Measurements from ENCODE around the gene P2RX1. TPM values are rescaled to one million over a fixed set of nuclear protein-coding genes. Genes with fewer than 3 reads are reported as not detected.

Gene P2RX1
- total and polyA plus RNA-seq, 2 experiments from 2014 or later, result 3.2 to 3.6 TPM

DNA sequence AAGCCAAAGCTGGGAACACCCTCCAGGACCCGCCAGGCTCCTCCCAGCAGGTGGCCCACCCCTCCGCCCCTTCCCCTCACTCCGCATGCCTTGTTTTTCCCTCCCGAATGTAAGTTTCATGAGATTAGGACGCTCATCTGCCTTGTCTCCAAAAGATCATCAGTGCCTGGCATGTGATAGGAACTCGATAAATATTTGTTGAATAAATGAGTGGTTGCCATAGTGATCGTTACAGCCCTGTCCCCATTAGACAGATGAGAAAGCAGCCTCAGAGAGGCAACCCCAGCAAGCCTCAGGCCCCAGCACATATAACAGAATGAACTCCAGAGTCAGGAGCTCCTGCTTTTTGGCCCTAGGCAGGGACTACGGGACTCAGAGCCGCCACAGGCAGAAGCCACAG lies 28.5 kb downstream of the P2RX1 start:
- no peak overlapping the region for H3K4me3 ChIP-seq
- no peak overlapping the region for H3K27ac ChIP-seq
- H3K27me3 ChIP-seq, result peaks cover 8% of the 10 kb centered on the region
- TF ChIP-seq, protein P1, sequence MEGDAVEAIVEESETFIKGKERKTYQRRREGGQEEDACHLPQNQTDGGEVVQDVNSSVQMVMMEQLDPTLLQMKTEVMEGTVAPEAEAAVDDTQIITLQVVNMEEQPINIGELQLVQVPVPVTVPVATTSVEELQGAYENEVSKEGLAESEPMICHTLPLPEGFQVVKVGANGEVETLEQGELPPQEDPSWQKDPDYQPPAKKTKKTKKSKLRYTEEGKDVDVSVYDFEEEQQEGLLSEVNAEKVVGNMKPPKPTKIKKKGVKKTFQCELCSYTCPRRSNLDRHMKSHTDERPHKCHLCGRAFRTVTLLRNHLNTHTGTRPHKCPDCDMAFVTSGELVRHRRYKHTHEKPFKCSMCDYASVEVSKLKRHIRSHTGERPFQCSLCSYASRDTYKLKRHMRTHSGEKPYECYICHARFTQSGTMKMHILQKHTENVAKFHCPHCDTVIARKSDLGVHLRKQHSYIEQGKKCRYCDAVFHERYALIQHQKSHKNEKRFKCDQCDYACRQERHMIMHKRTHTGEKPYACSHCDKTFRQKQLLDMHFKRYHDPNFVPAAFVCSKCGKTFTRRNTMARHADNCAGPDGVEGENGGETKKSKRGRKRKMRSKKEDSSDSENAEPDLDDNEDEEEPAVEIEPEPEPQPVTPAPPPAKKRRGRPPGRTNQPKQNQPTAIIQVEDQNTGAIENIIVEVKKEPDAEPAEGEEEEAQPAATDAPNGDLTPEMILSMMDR (IDR thresholded peaks at IDR 0.05; ENCODE audit: low read depth, low read length), result no peak
- DNase-seq (ENCODE audit: low read depth in 1 of 2, low spot score in 1 of 2), result no peak
- H3K9me3 ChIP-seq (ENCODE audit: low read depth), result no peaks in the 10 kb centered on the region
- H3K36me3 ChIP-seq, result no peaks in the 10 kb centered on the region
- H3K4me1 ChIP-seq (ENCODE audit: low read depth), result peaks cover 7% of the 10 kb centered on the region

DNA sequence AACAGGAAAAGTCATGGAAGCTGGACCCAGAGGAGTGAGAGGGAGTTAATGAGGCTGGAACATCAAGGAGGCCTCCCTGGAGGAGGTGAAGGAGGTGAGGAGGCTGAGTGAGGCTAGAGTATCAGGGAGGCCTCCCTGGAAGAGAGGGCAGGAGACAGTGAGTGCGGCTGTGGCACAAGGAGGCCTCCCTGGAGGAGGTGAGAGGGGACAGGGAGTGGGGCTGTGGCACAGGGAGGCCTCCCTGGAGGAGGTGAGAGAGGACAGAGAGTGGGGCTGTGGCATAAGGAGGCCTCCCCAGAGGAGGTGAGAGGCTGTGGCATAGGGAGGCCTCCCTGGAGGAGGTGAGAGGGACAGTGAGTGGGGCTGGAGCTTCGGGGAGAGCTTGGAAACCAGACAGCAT lies 28.9 kb downstream of the P2RX1 start:
- no peak for DNase-seq (ENCODE audit: low read depth in 1 of 2, low spot score in 1 of 2)
- Histone ChIP-seq H3K27ac (no peak overlapping the region), H3K9me3 (ENCODE audit: low read depth) (no peaks in the 10 kb centered on the region), H3K27me3 (peaks cover 8% of the 10 kb centered on the region), H3K4me1 (ENCODE audit: low read depth) (peaks cover 7% of the 10 kb centered on the region), H3K36me3 (no peaks in the 10 kb centered on the region), H3K4me3 (no peak overlapping the region)
- TF ChIP-seq, protein P1 (IDR thresholded peaks at IDR 0.05; ENCODE audit: low read depth, low read length), result no peak

DNA sequence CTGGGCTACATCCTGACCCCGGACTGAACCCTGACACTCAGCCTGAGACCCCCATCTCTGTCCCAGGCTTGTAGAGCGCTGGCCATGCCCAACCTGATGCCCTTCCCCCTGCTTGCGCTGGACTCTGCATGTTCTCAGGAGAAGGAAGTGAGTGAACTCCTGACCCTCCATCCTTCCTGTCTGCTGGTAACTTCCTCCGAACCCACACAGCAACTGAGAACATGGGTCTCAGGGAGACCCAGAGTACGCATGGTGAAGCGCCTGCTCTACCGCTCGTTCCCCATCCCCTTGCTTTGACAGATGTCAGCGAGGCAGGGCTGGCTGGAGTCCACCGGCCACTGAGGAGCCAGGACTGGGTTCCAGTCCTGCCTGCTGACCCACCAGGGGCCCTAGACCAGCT lies 29.5 kb downstream of the P2RX1 start:
- H3K9me3 ChIP-seq (ENCODE audit: low read depth), result no peaks in the 10 kb centered on the region
- H3K36me3 ChIP-seq, result no peaks in the 10 kb centered on the region
- TF ChIP-seq, protein P1 (IDR thresholded peaks at IDR 0.05; ENCODE audit: low read depth, low read length), result no peak
- H3K27ac ChIP-seq, result no peak overlapping the region
- no peak for DNase-seq (ENCODE audit: low read depth in 1 of 2, low spot score in 1 of 2)
- H3K4me3 ChIP-seq, result no peak overlapping the region
- peaks cover 5% of the 10 kb centered on the region for H3K27me3 ChIP-seq
- H3K4me1 ChIP-seq (ENCODE audit: low read depth), result peaks cover 4% of the 10 kb centered on the region

DNA sequence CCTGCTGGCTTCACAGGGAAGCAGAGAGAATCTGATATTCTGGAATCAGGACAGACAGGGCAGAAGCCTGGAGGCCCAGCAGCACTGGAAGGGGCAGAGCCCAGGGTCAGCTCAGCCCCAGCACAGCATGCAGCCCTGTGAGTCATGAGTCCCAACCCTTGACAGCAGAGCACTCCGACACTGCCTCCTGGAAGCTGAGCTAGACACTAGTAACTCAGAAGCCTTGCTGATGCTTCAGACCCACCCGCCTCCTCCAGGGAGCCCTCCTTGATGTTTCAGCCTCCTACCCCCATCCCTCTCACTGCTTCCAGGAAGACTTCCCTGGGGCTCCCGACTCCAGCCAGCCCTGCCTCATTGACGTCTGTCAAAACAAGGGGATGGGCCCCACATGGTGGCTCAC lies 30.3 kb downstream of the P2RX1 start:
- no peaks in the 10 kb centered on the region for H3K9me3 ChIP-seq (ENCODE audit: low read depth)
- DNase-seq (ENCODE audit: low read depth in 1 of 2, low spot score in 1 of 2), result peak in 1 of 2 donors; percentile 62
- no peak overlapping the region for H3K4me3 ChIP-seq
- TF ChIP-seq, protein P1 (IDR thresholded peaks at IDR 0.05; ENCODE audit: low read depth, low read length), result no peak
- no peaks in the 10 kb centered on the region for H3K36me3 ChIP-seq
- no peaks in the 10 kb centered on the region for H3K27me3 ChIP-seq
- no peaks in the 10 kb centered on the region for H3K4me1 ChIP-seq (ENCODE audit: low read depth)
- H3K27ac ChIP-seq, result no peak overlapping the region

DNA sequence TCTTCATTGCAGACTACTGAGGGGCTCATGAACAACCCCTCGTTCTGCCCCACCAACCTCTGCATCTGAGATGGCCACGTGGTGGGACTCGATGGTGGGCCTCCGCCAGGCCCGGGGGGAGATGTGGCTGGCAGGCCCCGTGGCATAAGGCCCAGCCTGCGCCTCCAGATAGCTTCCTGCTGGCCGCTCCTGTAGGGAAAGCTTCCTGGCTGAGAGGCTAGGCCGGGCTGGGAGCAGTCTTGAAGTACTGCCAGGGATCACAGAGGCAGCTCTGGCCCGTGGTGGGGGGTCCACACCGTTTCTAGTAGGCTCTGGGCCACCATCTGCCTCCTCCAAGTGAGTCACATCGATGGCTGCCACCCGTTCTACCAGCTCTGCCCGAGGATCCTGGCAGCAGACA lies 31.0 kb downstream of the P2RX1 start:
- peak in 1 of 2 donors; percentile 51 for DNase-seq (ENCODE audit: low read depth in 1 of 2, low spot score in 1 of 2)
- TF ChIP-seq, protein P1 (IDR thresholded peaks at IDR 0.05; ENCODE audit: low read depth, low read length), result no peak
- Histone ChIP-seq H3K27me3 (no peaks in the 10 kb centered on the region), H3K27ac (no peak overlapping the region), H3K9me3 (ENCODE audit: low read depth) (no peaks in the 10 kb centered on the region), H3K4me3 (no peak overlapping the region), H3K4me1 (ENCODE audit: low read depth) (no peaks in the 10 kb centered on the region), H3K36me3 (no peaks in the 10 kb centered on the region)

DNA sequence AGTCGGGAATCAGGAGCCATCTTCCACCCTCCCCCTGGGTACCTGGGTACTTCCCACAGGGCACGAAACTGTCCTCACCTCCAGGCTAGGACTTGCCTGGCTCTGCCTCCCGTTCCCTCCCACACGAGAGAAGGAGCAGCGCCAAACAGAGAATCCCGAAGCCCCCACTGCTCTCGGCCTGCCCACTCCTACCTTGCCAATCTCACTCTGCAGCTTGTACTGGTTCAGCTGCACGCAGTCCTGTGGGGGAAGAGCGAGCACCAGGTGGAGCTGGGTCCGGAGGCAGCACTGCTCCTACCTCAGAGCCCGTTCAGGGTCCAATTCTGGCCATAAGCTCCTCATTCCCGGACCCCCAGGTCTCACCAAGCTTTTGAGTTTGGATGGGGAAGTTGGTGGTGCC lies 32.1 kb downstream of the P2RX1 start:
- Histone ChIP-seq H3K27ac (no peak overlapping the region), H3K4me1 (ENCODE audit: low read depth) (no peaks in the 10 kb centered on the region), H3K27me3 (no peaks in the 10 kb centered on the region), H3K9me3 (ENCODE audit: low read depth) (no peaks in the 10 kb centered on the region), H3K36me3 (no peaks in the 10 kb centered on the region), H3K4me3 (no peak overlapping the region)
- TF ChIP-seq, protein P1 (IDR thresholded peaks at IDR 0.05; ENCODE audit: low read depth, low read length), result no peak
- no peak for DNase-seq (ENCODE audit: low read depth in 1 of 2, low spot score in 1 of 2)
